ENCODE results near the gene TRMT61A. TPM values are rescaled to one million over a fixed set of nuclear protein-coding genes. Genes with fewer than 3 reads are reported as not detected.

The TRMT61A gene
- total and polyA plus RNA-seq, 2 of the 13 experiments (the other 11 are each of a cell fraction or from before 2014, with no cell fraction given) = 6.5 to 13.6 TPM

- TF ChIP-seq NFE2 (CRISPR knock-in tag; IDR thresholded peaks at IDR 0.05) (no peak), KLF11 (CRISPR knock-in tag; IDR thresholded peaks at IDR 0.05) (no peak), ZNF280B (CRISPR knock-in tag; IDR thresholded peaks at IDR 0.05; ENCODE audit: borderline replicate concordance) (no peak), ZNF841 (CRISPR knock-in tag; IDR thresholded peaks at IDR 0.05; ENCODE audit: borderline replicate concordance) (no peak), HDAC1 (CRISPR knock-in tag; IDR thresholded peaks at IDR 0.05) (no peak), RFXAP (CRISPR knock-in tag; IDR thresholded peaks at IDR 0.05; ENCODE audit: borderline replicate concordance) (no peak), ZNF253 (CRISPR knock-in tag; IDR thresholded peaks at IDR 0.05; ENCODE audit: borderline replicate concordance) (no peak), ETS1 (CRISPR knock-in tag; IDR thresholded peaks at IDR 0.05) (no peak), MIER2 (CRISPR knock-in tag; IDR thresholded peaks at IDR 0.05) (0 out of 2 replicates have a peak, but pooled peaks have one; percentile 25), SMAD9 (CRISPR knock-in tag; IDR thresholded peaks at IDR 0.05) (no peak), RBFOX2 (IDR thresholded peaks at IDR 0.05; ENCODE audit: low read depth, low read length) (no peak), RFX5 (IDR thresholded peaks at IDR 0.05; ENCODE audit: low read depth, low read length) (no peak), KLF16 (CRISPR knock-in tag; IDR thresholded peaks at IDR 0.05) (0 out of 4 replicates have a peak, but pooled peaks of 1 of the 2 experiments have one; percentile 28), GATAD1 (CRISPR knock-in tag; IDR thresholded peaks at IDR 0.05) (0 out of 2 replicates have a peak, but pooled peaks have one; percentile 33), ELF3 (CRISPR knock-in tag; IDR thresholded peaks at IDR 0.05) (peak; percentile 34; the same call in 1 of the 2 replicates), YY1 (IDR thresholded peaks at IDR 0.05; ENCODE audit: insufficient read depth, insufficient replicate concordance, low read depth, low read length) (peak; percentile 49), SRSF9 (IDR thresholded peaks at IDR 0.05; ENCODE audit: borderline replicate concordance, insufficient read depth, low read depth, low read length, poor library complexity, severe bottlenecking) (no peak), TAF1 (CRISPR knock-in tag; IDR thresholded peaks at IDR 0.05) (no peak), AKAP8 (CRISPR knock-in tag; IDR thresholded peaks at IDR 0.05) (no peak), ZBTB49 (CRISPR knock-in tag; IDR thresholded peaks at IDR 0.05; ENCODE audit: borderline replicate concordance) (no peak), PRPF4 (IDR thresholded peaks at IDR 0.05; ENCODE audit: low read depth, low read length, poor library complexity, severe bottlenecking) (no peak), ZBTB21 (CRISPR knock-in tag; IDR thresholded peaks at IDR 0.05) (no peak), ZNF543 (CRISPR knock-in tag; IDR thresholded peaks at IDR 0.05) (no peak)
Measured at GRCh38 chr14:103500148-103500990, 28.6 kb upstream of the TRMT61A start (continued).
